K562 (cell line): ENCODE data around the gene SLC1A3.

Experiments
- CTCF ChIP-seq, 3 experiments: IDR thresholded peaks in 2 of 3; conservative IDR thresholded peaks in 1 of 3; 2 replicates each; pipeline ENCODE4 v1.5.1; 2011 to 2012; ENCODE audit warnings: low read length in 3 of 3, mild to moderate bottlenecking in 3 of 3, control low read depth in 2 of 3, improper control_type of control experiment in 1 of 3, inconsistent platforms in 1 of 3, low read depth in 1 of 3, mixed read lengths in 1 of 3, moderate library complexity in 1 of 3; ENCODE audit not compliant: insufficient read depth in 2 of 3
- EZH2 ChIP-seq: IDR thresholded peaks from 2 replicates; pipeline ENCODE4 v1.6.1; 2012; ENCODE audit warnings: low read depth, mild to moderate bottlenecking, inconsistent platforms, low read length, borderline replicate concordance
- FOXK2 ChIP-seq, 2 experiments: fragments of 450-650 bp; IDR thresholded peaks in 1 of 2; conservative IDR thresholded peaks in 1 of 2; 2 replicates each; pipeline ENCODE4 v1.6.1; 2016; ENCODE audit warnings: low read depth in 2 of 2, mild to moderate bottlenecking in 1 of 2
- GABPA ChIP-seq: fragments of 200-800 bp; sonication (Bioruptor generic); conservative IDR thresholded peaks from 2 replicates; pipeline ENCODE4 v1.6.1; 2016; ENCODE audit warnings: low read depth, missing genetic modification characterization, missing compliant biosample characterization
- MIER1 ChIP-seq: fragments of 450-650 bp; IDR thresholded peaks from 2 replicates; pipeline ENCODE4 v1.6.1; 2016; ENCODE audit warnings: antibody characterized with exemption, mild to moderate bottlenecking, low read depth
- NFIC ChIP-seq: fragments of 450-650 bp; IDR thresholded peaks from 2 replicates; pipeline ENCODE4 v1.6.1; 2017; ENCODE audit warnings: mild to moderate bottlenecking, inconsistent platforms
- SNRNP70 ChIP-seq: fragments of 200-400 bp; formaldehyde crosslinking; optimal IDR thresholded peaks from 2 replicates; pipeline ENCODE3; 2017; ENCODE audit warnings: low read depth, low read length
- ZNF263 ChIP-seq: sonication (generic); formaldehyde crosslinking; IDR thresholded peaks from 2 replicates; pipeline ENCODE4 v1.8.0; 2022; ENCODE audit warnings: mild to moderate bottlenecking, missing genetic modification reagents, borderline replicate concordance

- TF ChIP-seq NFIC: no peak
- no peak for TF ChIP-seq FOXK2 (conservative IDR thresholded peaks at IDR 0.05 in 1 of 2, IDR thresholded peaks at IDR 0.05 in 1 of 2; ENCODE audit: low read depth in 2 of 2)
- no peak for TF ChIP-seq GABPA (tag)
- no peak for TF ChIP-seq MIER1
- TF ChIP-seq ZNF263 (CRISPR knock-in tag): no peak
- no peak for TF ChIP-seq EZH2
- TF ChIP-seq SNRNP70: no peak
- TF ChIP-seq CTCF (IDR thresholded peaks at IDR 0.05 in 2 of 3, conservative IDR thresholded peaks at IDR 0.05 in 1 of 3; ENCODE audit: insufficient read depth in 2 of 3, low read depth in 1 of 3, low read length in 3 of 3): no peak
Observed at GRCh38 chr5:36726767-36727166, 120.4 kb downstream of the SLC1A3 start.
